ENCODE results near the gene SCMH1.

DNA sequence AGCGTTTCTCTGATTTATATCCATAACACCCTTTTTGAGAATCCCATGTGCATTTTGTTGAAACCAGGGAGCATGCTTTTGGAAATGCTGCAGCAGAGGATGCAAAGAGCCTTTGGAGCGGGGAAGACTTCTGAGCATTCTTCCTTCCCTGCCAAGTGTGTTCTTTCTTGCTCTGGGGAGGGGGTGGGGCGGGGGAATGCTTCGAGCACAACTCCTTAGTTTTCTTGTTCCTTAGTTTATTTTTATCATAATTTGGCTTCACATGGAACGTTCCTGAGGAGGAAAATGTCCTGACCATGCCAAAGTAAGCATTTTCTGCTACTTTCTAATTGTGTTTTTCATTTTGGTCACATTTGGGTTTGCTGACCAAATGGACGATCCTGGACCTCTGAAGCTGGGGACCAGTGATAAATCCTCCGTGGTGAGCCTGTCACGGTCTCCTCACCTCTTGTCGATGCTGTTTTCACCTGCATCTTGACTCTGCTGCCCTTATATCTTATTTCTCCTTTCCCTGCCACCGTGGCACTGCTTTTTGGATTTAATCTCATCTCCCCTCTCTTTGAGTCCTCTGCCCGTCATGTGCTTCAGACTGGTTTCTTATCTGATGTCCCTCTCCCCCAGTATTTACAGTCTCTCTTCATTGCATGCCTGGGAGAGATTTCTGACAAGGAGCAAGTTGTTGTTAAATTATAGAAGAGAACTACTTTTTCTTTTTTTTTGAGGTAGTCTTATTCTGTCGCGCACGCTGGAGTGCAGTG, 260.2 kb downstream of the SCMH1 start:
- TF ChIP-seq, protein P1, sequence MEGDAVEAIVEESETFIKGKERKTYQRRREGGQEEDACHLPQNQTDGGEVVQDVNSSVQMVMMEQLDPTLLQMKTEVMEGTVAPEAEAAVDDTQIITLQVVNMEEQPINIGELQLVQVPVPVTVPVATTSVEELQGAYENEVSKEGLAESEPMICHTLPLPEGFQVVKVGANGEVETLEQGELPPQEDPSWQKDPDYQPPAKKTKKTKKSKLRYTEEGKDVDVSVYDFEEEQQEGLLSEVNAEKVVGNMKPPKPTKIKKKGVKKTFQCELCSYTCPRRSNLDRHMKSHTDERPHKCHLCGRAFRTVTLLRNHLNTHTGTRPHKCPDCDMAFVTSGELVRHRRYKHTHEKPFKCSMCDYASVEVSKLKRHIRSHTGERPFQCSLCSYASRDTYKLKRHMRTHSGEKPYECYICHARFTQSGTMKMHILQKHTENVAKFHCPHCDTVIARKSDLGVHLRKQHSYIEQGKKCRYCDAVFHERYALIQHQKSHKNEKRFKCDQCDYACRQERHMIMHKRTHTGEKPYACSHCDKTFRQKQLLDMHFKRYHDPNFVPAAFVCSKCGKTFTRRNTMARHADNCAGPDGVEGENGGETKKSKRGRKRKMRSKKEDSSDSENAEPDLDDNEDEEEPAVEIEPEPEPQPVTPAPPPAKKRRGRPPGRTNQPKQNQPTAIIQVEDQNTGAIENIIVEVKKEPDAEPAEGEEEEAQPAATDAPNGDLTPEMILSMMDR (IDR thresholded peaks at IDR 0.05; ENCODE audit: low read depth, low read length) = no peak
- no peak for TF ChIP-seq EZH2phosphoT487 (IDR thresholded peaks at IDR 0.05; ENCODE audit: low read depth)

Data from OCI-LY3 (cell line).